HEK293 (cell line): ENCODE measurements around the gene SCIMP.

Experiments used
- FEZF1 ChIP-seq: fragments of 450-650 bp; formaldehyde crosslinking; IDR thresholded peaks from 2 replicates; pipeline ENCODE4 v1.5.1; 2016; ENCODE audit warnings: missing biosample characterization, missing genetic modification characterization
- GLIS1 ChIP-seq: fragments of 450-650 bp; formaldehyde crosslinking; IDR thresholded peaks from 2 replicates; pipeline ENCODE4 v1.5.1; 2016; ENCODE audit warnings: missing biosample characterization, missing genetic modification characterization
- MYNN ChIP-seq: fragments of 450-650 bp; formaldehyde crosslinking; IDR thresholded peaks from 2 replicates; pipeline ENCODE4 v1.5.1; 2016; ENCODE audit warnings: missing biosample characterization, missing genetic modification characterization, borderline replicate concordance
- SALL2 ChIP-seq: fragments of 450-650 bp; formaldehyde crosslinking; IDR thresholded peaks from 2 replicates; pipeline ENCODE4 v1.5.0; 2017; ENCODE audit warnings: missing biosample characterization, mild to moderate bottlenecking, missing genetic modification characterization, borderline replicate concordance
- ZFP37 ChIP-seq: fragments of 450-650 bp; formaldehyde crosslinking; IDR thresholded peaks from 2 replicates; pipeline ENCODE4 v1.5.1; 2016; ENCODE audit warnings: missing biosample characterization, missing genetic modification characterization
- ZIC2 ChIP-seq: fragments of 450-650 bp; formaldehyde crosslinking; IDR thresholded peaks from 2 replicates; pipeline ENCODE4 v1.5.1; 2016; ENCODE audit warnings: missing biosample characterization, missing genetic modification characterization
- ZNF132 ChIP-seq: fragments of 450-650 bp; formaldehyde crosslinking; IDR thresholded peaks from 2 replicates; pipeline ENCODE4 v1.5.1; 2017; ENCODE audit warnings: missing biosample characterization, missing genetic modification characterization, borderline replicate concordance
- ZNF175 ChIP-seq: fragments of 450-650 bp; formaldehyde crosslinking; IDR thresholded peaks from 2 replicates; pipeline ENCODE4 v1.5.1; 2016; ENCODE audit warnings: missing biosample characterization, missing genetic modification characterization
- ZNF2 ChIP-seq: fragments of 450-650 bp; formaldehyde crosslinking; IDR thresholded peaks from 2 replicates; pipeline ENCODE4 v1.5.1; 2016; ENCODE audit warnings: missing biosample characterization, missing genetic modification characterization
- ZNF214 ChIP-seq: fragments of 450-650 bp; formaldehyde crosslinking; IDR thresholded peaks from 2 replicates; pipeline ENCODE4 v1.5.1; 2017; ENCODE audit warnings: missing biosample characterization, mild to moderate bottlenecking, missing genetic modification characterization, borderline replicate concordance
- ZNF274 ChIP-seq, 2 experiments: fragments of 200-500 bp in 1 of 2; fragments of 450-650 bp in 1 of 2; sonication (Bioruptor generic) in 1 of 2; formaldehyde crosslinking in 1 of 2; IDR thresholded peaks; 2 replicates each; pipeline versions ENCODE4 v1.5.1 to v1.6.1; 2014 to 2016; ENCODE audit warnings: borderline replicate concordance in 1 of 2, inconsistent platforms in 1 of 2, low read length in 1 of 2, missing biosample characterization in 1 of 2, missing genetic modification characterization in 1 of 2
- ZNF280D ChIP-seq: fragments of 450-650 bp; formaldehyde crosslinking; IDR thresholded peaks from 2 replicates; pipeline ENCODE4 v1.5.1; 2016; ENCODE audit warnings: missing biosample characterization, missing genetic modification characterization
- ZNF350 ChIP-seq: fragments of 450-650 bp; formaldehyde crosslinking; IDR thresholded peaks from 2 replicates; pipeline ENCODE4 v1.5.0; 2017; ENCODE audit warnings: missing biosample characterization, mild to moderate bottlenecking, missing genetic modification characterization
- ZNF423 ChIP-seq: fragments of 450-650 bp; formaldehyde crosslinking; IDR thresholded peaks from 2 replicates; pipeline ENCODE4 v1.5.1; 2016; ENCODE audit warnings: missing biosample characterization, missing genetic modification characterization
- ZNF426 ChIP-seq: fragments of 450-650 bp; formaldehyde crosslinking; IDR thresholded peaks from 2 replicates; pipeline ENCODE4 v1.5.1; 2017; ENCODE audit warnings: missing biosample characterization, missing genetic modification characterization, mild to moderate bottlenecking, inconsistent platforms, moderate library complexity
- ZNF510 ChIP-seq: fragments of 450-650 bp; formaldehyde crosslinking; IDR thresholded peaks from 2 replicates; pipeline ENCODE4 v1.5.1; 2018; ENCODE audit warnings: mild to moderate bottlenecking, missing genetic modification characterization, missing biosample characterization; ENCODE audit not compliant: insufficient replicate concordance
- ZNF513 ChIP-seq: fragments of 450-650 bp; IDR thresholded peaks from 2 replicates; pipeline ENCODE4 v1.5.1; 2018; ENCODE audit warnings: missing biosample characterization, missing genetic modification characterization
- ZNF571 ChIP-seq: fragments of 450-650 bp; formaldehyde crosslinking; IDR thresholded peaks from 2 replicates; pipeline ENCODE4 v1.5.0; 2017; ENCODE audit warnings: missing biosample characterization, missing genetic modification characterization
- ZNF610 ChIP-seq: fragments of 450-650 bp; formaldehyde crosslinking; IDR thresholded peaks from 2 replicates; pipeline ENCODE4 v1.5.1; 2016; ENCODE audit warnings: missing biosample characterization, missing genetic modification characterization, borderline replicate concordance
- ZNF785 ChIP-seq: fragments of 450-650 bp; formaldehyde crosslinking; IDR thresholded peaks from 2 replicates; pipeline ENCODE4 v1.5.1; 2016; ENCODE audit warnings: missing biosample characterization, missing genetic modification characterization
- TF ChIP-seq, protein P1 (sequence below): fragments of 450-650 bp; formaldehyde crosslinking; IDR thresholded peaks from 2 replicates; pipeline ENCODE4 v1.5.1; 2017; ENCODE audit warnings: missing biosample characterization, missing genetic modification characterization
- TF ChIP-seq, protein P2 (sequence below): fragments of 450-650 bp; formaldehyde crosslinking; IDR thresholded peaks from 2 replicates; pipeline ENCODE4 v1.5.1; 2016; ENCODE audit warnings: missing biosample characterization, missing genetic modification characterization, low read depth
- TF ChIP-seq, protein P3 (sequence below): fragments of 450-650 bp; formaldehyde crosslinking; IDR thresholded peaks from 2 replicates; pipeline ENCODE4; 2016; ENCODE audit warnings: missing biosample characterization, missing genetic modification characterization
- TF ChIP-seq, protein P4 (sequence below): fragments of 450-650 bp; formaldehyde crosslinking; IDR thresholded peaks from 2 replicates; pipeline ENCODE4 v1.5.1; 2016; ENCODE audit warnings: missing biosample characterization, missing genetic modification characterization
- TF ChIP-seq, protein P5 (sequence below): fragments of 450-650 bp; formaldehyde crosslinking; IDR thresholded peaks from 2 replicates; pipeline ENCODE4 v1.5.1; 2016; ENCODE audit warnings: missing biosample characterization, missing genetic modification characterization

SCIMP gene

GRCh38 chr17:5191541-5192417 lies 42.9 kb downstream of the SCIMP start, which contains the start of gene ZNF594 (continued):
- TF ChIP-seq ZNF426 (no peak), ZNF423 (peak; percentile 71), ZNF214 (tag by site-specific recombination) (no peak), ZFP37 (tag by site-specific recombination) (peak; percentile 54; the same call in 1 of the 2 replicates), SALL2 (tag by site-specific recombination) (no peak), ZNF571 (no peak), ZNF510 (tag by site-specific recombination) (no peak), ZNF175 (no peak), ZNF132 (tag by site-specific recombination) (no peak), ZNF610 (tag by site-specific recombination) (peak; percentile 64; the same call in 1 of the 2 replicates), ZNF350 (tag by site-specific recombination) (no peak), ZNF2 (tag by site-specific recombination) (peak; percentile 78), FEZF1 (tag by site-specific recombination) (no peak), ZNF280D (peak; percentile 93), ZIC2 (tag by site-specific recombination) (peak; percentile 97), ZNF274 (IDR thresholded peaks at IDR 0.05; ENCODE audit: low read length) (no peak), ZNF274 (tag by site-specific recombination; IDR thresholded peaks at IDR 0.05; ENCODE audit: borderline replicate concordance) (no peak), MYNN (peak; percentile 71), GLIS1 (tag by site-specific recombination) (peak; percentile 76), ZNF513 (tag by site-specific recombination) (no peak), ZNF785 (tag by site-specific recombination) (0 out of 2 replicates have a peak, but pooled peaks have one; percentile 50)
- TF ChIP-seq, protein P1, sequence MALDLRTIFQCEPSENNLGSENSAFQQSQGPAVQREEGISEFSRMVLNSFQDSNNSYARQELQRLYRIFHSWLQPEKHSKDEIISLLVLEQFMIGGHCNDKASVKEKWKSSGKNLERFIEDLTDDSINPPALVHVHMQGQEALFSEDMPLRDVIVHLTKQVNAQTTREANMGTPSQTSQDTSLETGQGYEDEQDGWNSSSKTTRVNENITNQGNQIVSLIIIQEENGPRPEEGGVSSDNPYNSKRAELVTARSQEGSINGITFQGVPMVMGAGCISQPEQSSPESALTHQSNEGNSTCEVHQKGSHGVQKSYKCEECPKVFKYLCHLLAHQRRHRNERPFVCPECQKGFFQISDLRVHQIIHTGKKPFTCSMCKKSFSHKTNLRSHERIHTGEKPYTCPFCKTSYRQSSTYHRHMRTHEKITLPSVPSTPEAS (tag by site-specific recombination): no peak
- TF ChIP-seq, protein P2, sequence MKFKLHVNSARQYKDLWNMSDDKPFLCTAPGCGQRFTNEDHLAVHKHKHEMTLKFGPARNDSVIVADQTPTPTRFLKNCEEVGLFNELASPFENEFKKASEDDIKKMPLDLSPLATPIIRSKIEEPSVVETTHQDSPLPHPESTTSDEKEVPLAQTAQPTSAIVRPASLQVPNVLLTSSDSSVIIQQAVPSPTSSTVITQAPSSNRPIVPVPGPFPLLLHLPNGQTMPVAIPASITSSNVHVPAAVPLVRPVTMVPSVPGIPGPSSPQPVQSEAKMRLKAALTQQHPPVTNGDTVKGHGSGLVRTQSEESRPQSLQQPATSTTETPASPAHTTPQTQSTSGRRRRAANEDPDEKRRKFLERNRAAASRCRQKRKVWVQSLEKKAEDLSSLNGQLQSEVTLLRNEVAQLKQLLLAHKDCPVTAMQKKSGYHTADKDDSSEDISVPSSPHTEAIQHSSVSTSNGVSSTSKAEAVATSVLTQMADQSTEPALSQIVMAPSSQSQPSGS (tag by site-specific recombination): no peak
- TF ChIP-seq, protein P3, sequence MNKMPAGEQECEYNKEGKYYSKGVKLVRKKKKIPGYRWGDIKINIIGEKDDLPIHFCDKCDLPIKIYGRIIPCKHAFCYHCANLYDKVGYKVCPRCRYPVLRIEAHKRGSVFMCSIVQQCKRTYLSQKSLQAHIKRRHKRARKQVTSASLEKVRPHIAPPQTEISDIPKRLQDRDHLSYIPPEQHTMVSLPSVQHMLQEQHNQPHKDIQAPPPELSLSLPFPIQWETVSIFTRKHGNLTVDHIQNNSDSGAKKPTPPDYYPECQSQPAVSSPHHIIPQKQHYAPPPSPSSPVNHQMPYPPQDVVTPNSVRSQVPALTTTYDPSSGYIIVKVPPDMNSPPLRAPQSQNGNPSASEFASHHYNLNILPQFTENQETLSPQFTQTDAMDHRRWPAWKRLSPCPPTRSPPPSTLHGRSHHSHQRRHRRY: no peak
- TF ChIP-seq, protein P4, sequence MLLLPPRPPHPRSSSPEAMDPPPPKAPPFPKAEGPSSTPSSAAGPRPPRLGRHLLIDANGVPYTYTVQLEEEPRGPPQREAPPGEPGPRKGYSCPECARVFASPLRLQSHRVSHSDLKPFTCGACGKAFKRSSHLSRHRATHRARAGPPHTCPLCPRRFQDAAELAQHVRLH (tag by site-specific recombination): peak; percentile 40
- TF ChIP-seq, protein P5, sequence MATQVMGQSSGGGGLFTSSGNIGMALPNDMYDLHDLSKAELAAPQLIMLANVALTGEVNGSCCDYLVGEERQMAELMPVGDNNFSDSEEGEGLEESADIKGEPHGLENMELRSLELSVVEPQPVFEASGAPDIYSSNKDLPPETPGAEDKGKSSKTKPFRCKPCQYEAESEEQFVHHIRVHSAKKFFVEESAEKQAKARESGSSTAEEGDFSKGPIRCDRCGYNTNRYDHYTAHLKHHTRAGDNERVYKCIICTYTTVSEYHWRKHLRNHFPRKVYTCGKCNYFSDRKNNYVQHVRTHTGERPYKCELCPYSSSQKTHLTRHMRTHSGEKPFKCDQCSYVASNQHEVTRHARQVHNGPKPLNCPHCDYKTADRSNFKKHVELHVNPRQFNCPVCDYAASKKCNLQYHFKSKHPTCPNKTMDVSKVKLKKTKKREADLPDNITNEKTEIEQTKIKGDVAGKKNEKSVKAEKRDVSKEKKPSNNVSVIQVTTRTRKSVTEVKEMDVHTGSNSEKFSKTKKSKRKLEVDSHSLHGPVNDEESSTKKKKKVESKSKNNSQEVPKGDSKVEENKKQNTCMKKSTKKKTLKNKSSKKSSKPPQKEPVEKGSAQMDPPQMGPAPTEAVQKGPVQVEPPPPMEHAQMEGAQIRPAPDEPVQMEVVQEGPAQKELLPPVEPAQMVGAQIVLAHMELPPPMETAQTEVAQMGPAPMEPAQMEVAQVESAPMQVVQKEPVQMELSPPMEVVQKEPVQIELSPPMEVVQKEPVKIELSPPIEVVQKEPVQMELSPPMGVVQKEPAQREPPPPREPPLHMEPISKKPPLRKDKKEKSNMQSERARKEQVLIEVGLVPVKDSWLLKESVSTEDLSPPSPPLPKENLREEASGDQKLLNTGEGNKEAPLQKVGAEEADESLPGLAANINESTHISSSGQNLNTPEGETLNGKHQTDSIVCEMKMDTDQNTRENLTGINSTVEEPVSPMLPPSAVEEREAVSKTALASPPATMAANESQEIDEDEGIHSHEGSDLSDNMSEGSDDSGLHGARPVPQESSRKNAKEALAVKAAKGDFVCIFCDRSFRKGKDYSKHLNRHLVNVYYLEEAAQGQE: peak; percentile 12; the same call in 1 of the 2 replicates
